ENCODE measurements around the gene ETV7.

GRCh38 chr6:36372088-36372487, 15.4 kb downstream of the ETV7 start:
- no peak for TF ChIP-seq POLR2A (IDR thresholded peaks at IDR 0.05)
- TF ChIP-seq, protein P1, sequence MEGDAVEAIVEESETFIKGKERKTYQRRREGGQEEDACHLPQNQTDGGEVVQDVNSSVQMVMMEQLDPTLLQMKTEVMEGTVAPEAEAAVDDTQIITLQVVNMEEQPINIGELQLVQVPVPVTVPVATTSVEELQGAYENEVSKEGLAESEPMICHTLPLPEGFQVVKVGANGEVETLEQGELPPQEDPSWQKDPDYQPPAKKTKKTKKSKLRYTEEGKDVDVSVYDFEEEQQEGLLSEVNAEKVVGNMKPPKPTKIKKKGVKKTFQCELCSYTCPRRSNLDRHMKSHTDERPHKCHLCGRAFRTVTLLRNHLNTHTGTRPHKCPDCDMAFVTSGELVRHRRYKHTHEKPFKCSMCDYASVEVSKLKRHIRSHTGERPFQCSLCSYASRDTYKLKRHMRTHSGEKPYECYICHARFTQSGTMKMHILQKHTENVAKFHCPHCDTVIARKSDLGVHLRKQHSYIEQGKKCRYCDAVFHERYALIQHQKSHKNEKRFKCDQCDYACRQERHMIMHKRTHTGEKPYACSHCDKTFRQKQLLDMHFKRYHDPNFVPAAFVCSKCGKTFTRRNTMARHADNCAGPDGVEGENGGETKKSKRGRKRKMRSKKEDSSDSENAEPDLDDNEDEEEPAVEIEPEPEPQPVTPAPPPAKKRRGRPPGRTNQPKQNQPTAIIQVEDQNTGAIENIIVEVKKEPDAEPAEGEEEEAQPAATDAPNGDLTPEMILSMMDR (IDR thresholded peaks at IDR 0.05) = no peak

Measured in ovary (tissue), 3 donors.